Measurements from ENCODE around the gene PCDHA1.
A peak's percentile ranks its signal among the peaks of the same experiment; 100 is the strongest.

PCDHA1 gene

DNA sequence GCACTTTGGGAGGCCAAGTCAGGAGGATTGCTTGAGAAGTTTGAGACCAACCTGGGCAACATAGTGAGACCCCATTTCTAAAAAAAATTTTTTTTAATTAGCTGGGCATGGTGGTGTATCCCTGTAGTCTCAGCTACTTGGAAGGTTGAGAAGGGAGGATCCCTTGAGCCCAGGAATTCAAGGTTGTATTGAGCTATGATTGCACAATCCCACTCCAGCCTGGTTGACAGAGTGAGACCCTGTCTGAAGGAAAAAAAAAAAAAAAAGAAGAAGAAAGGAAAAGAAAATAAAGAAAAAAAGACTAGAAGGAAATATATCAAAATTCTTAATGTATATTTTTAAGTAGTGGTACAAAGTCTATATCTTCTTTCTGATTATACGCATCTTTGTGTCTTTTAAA, 236.4 kb downstream of the PCDHA1 start:
- Mint-ChIP-seq H3K9me3 (no peaks in the 10 kb centered on the region), H3K27ac (no peak overlapping the region), H3K27me3 (ENCODE audit: low read depth) (no peaks in the 10 kb centered on the region), H3K4me1 (no peaks in the 10 kb centered on the region), H3K36me3 (ENCODE audit: low read depth) (no peaks in the 10 kb centered on the region), H3K4me3 (no peak overlapping the region)
- TF ChIP-seq, protein P1, sequence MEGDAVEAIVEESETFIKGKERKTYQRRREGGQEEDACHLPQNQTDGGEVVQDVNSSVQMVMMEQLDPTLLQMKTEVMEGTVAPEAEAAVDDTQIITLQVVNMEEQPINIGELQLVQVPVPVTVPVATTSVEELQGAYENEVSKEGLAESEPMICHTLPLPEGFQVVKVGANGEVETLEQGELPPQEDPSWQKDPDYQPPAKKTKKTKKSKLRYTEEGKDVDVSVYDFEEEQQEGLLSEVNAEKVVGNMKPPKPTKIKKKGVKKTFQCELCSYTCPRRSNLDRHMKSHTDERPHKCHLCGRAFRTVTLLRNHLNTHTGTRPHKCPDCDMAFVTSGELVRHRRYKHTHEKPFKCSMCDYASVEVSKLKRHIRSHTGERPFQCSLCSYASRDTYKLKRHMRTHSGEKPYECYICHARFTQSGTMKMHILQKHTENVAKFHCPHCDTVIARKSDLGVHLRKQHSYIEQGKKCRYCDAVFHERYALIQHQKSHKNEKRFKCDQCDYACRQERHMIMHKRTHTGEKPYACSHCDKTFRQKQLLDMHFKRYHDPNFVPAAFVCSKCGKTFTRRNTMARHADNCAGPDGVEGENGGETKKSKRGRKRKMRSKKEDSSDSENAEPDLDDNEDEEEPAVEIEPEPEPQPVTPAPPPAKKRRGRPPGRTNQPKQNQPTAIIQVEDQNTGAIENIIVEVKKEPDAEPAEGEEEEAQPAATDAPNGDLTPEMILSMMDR (IDR thresholded peaks at IDR 0.05; ENCODE audit: unreplicated experiment in 3 of 3) = no peak

DNA sequence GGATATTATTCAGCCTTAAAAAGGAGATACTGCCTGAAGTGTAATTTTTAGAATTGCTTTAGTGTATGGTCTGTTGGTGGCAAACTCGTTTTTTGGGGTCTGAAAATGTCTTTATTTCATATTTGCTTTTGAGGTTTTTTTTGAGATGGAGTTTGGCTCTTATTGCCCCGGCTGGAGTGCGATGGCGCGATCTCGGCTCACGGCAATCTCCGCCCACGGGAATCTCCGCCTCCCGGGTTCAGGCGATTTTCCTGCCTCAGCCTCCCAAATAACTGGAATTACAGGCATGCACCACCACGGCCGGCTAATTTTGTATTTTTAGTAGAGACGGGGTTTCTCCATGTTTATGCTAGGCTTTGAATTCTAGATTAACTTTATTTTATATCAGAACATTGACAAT, 245.1 kb downstream of the PCDHA1 start:
- no peaks in the 10 kb centered on the region for H3K9me3 Mint-ChIP-seq
- H3K4me3 Mint-ChIP-seq = no peak overlapping the region
- TF ChIP-seq, protein P1 (IDR thresholded peaks at IDR 0.05; ENCODE audit: unreplicated experiment in 3 of 3) = no peak
- H3K4me1 Mint-ChIP-seq = no peaks in the 10 kb centered on the region
- no peak overlapping the region for H3K27ac Mint-ChIP-seq
- H3K27me3 Mint-ChIP-seq (ENCODE audit: low read depth) = no peaks in the 10 kb centered on the region
- H3K36me3 Mint-ChIP-seq (ENCODE audit: low read depth) = no peaks in the 10 kb centered on the region

DNA sequence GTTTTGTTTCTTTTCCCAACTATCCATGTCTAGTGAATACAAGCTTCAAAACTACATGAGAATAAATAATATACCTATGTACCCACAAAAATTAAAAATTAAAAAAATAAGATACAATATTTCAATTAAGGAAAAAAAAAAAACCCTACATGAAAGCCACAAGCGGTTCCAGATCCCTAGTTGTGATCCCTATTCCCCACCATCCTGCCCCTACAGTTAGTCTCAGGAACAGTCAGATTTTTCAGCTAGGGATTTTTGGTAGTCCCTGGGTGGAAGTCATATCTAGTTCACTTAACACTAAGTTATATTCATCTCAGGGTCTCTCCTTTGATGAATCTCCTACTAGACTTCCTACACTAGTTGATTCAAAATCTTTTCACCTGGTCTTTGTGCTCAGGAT, 246.7 kb downstream of the PCDHA1 start:
- Mint-ChIP-seq H3K36me3 (ENCODE audit: low read depth) (no peaks in the 10 kb centered on the region), H3K27me3 (ENCODE audit: low read depth) (no peaks in the 10 kb centered on the region), H3K27ac (no peak overlapping the region), H3K9me3 (no peaks in the 10 kb centered on the region), H3K4me3 (no peak overlapping the region), H3K4me1 (no peaks in the 10 kb centered on the region)
- TF ChIP-seq, protein P1 (IDR thresholded peaks at IDR 0.05; ENCODE audit: unreplicated experiment in 3 of 3) = no peak

DNA sequence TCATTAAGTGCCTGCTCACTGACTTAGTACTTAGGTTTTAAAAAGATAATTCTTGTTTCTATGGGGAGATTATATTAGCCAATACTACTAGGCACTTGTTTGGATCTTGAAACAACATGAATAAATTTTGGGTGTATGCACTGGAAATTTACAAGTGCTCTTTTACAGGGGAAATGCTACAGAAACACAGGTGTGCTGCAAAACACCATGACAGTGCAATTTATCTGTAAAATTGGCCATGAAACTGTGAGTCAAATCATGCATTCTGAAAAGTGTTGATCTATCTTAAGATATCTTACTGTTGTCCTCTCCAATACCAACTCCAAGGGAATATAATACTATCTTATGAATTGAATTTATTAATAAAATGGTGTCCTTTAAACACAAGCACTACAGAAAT, 253.1 kb downstream of the PCDHA1 start:
- Mint-ChIP-seq H3K9me3 (no peaks in the 10 kb centered on the region), H3K4me1 (peaks cover 4% of the 10 kb centered on the region), H3K36me3 (ENCODE audit: low read depth) (no peaks in the 10 kb centered on the region), H3K27ac (no peak overlapping the region), H3K27me3 (ENCODE audit: low read depth) (no peaks in the 10 kb centered on the region), H3K4me3 (peak overlapping the region in 2 of 3 experiments; percentile 26 to 31)
- TF ChIP-seq, protein P1 (IDR thresholded peaks at IDR 0.05; ENCODE audit: unreplicated experiment in 3 of 3) = no peak

DNA sequence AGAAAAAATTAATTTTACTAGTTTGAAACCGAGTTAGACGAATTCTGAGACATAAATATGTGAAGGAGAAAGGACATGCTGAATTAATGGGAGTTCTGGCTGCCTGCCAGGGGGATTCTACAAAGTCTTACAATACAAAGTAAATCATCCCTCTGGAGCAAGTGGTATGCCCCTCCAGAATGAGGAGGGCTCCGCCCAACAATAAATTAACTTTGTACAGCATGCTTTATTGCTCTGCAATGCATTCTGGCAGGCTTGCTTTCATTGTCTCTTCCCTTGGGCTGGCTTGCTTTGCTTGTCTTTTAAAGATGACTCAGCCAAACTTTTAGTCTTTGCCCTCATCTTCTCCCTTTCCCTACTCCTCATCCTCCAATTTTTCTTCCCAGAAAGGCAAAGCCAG, 253.6 kb downstream of the PCDHA1 start:
- peaks cover 4% of the 10 kb centered on the region for H3K4me1 Mint-ChIP-seq
- H3K27ac Mint-ChIP-seq = no peak overlapping the region
- no peaks in the 10 kb centered on the region for H3K9me3 Mint-ChIP-seq
- H3K36me3 Mint-ChIP-seq (ENCODE audit: low read depth) = no peaks in the 10 kb centered on the region
- peaks cover 3% of the 10 kb centered on the region for H3K27me3 Mint-ChIP-seq (ENCODE audit: low read depth)
- TF ChIP-seq, protein P1 (IDR thresholded peaks at IDR 0.05; ENCODE audit: unreplicated experiment in 3 of 3) = no peak
- no peak overlapping the region for H3K4me3 Mint-ChIP-seq

DNA sequence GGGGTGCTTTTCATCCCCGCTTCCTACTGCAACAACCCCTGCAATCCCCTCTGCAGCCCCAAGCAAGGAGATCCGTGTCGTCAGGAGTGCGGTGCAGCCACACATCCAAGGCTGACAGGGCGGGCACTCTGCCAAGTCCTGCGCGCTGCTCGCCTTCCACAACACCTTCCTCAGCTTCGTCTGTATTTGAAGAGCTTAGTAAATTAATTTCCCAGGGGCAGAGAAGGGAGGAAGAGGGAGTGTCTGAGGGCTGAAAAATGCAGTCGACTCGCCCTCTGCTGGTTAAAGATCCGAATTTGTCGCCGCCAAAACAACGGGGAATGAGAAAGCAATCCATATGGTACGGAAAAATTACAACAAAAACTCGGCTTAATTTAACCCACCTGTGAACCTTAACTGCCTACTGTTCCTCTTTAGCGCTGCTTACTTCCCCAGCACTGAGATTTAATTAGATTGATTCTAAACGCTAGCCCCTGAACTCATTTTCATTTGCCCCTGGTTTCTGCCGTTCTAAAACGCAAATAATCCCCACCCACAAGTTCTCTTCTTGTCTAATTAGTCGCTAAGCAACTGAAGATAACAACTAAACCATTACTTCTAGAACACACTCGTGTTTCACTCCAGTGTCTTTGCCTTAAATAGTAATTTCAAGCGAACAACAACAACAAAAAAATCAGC, 254.3 kb downstream of the PCDHA1 start:
- no peak overlapping the region for H3K4me3 Mint-ChIP-seq
- peaks cover 4% of the 10 kb centered on the region for H3K4me1 Mint-ChIP-seq
- H3K9me3 Mint-ChIP-seq = no peaks in the 10 kb centered on the region
- H3K36me3 Mint-ChIP-seq (ENCODE audit: low read depth) = no peaks in the 10 kb centered on the region
- H3K27me3 Mint-ChIP-seq (ENCODE audit: low read depth) = peaks cover 4% of the 10 kb centered on the region
- no peak overlapping the region for H3K27ac Mint-ChIP-seq
- TF ChIP-seq, protein P1 (IDR thresholded peaks at IDR 0.05; ENCODE audit: unreplicated experiment in 3 of 3) = peak; percentile 71 to 93 (median 80)

Data from nephron (organoid).